Hepatocyte (in vitro differentiated cells): ENCODE measurements around the gene ACE.

ENCODE experiments used
- CTCF ChIP-seq: fragments of 200-600 bp; sonication (generic); IDR thresholded peaks from 2 replicates; pipeline ENCODE4 v1.5.1; 2016; ENCODE audit warnings: antibody characterized with exemption, mild to moderate bottlenecking; ENCODE audit not compliant: poor library complexity
- EZH2 ChIP-seq: fragments of 200-600 bp; sonication (generic); IDR thresholded peaks from 2 replicates; pipeline ENCODE4 v1.6.1; 2016; ENCODE audit warnings: antibody characterized with exemption, mild to moderate bottlenecking, borderline replicate concordance
- EZH2phosphoT487 ChIP-seq: fragments of 200-600 bp; sonication (generic); IDR thresholded peaks from one replicate; pipeline ENCODE4 v1.6.1; 2018; ENCODE audit warnings: antibody characterized with exemption, mild to moderate bottlenecking, low read depth, moderate library complexity; ENCODE audit not compliant: unreplicated experiment, severe bottlenecking

DNA sequence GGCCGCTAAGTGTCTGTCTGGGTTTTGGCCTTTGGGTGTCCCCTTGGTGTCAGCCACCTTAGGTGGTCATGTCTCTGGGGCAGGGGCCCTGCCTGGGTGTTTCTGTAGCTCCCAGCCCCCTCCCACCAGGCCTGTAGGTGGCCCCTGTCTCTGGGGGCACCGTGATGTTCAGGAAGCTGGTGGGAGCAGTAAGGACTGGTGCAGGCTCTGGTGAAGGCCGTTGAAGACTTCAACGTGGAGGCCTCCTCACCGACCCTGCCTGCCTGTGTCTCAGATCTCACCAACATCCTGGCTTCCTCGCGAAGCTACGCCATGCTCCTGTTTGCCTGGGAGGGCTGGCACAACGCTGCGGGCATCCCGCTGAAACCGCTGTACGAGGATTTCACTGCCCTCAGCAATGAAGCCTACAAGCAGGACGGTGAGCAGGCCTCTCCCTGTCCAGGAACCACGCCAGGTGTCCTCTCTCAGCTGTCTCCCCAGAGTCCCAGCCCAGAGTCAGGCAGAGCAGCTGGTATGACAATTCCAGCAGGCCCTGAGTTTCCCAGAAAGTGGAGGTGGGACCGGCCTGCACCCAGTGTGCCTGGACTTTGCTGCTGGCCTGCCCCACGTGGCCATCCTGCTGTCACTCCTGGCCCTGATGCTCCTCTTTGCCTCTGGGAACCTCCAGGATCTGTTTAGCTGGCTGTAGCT, 2.8 kb downstream of the ACE start:
- no peak for TF ChIP-seq CTCF
- no peak for TF ChIP-seq EZH2
- no peak for TF ChIP-seq EZH2phosphoT487
